ENCODE measurements around the gene ZBTB47. TPM values are rescaled to one million over a fixed set of nuclear protein-coding genes. Genes with fewer than 3 reads are reported as not detected.

ZBTB47 gene
- polyA plus RNA-seq, 1 donor from 2014 or later: 4.8 TPM

DNA sequence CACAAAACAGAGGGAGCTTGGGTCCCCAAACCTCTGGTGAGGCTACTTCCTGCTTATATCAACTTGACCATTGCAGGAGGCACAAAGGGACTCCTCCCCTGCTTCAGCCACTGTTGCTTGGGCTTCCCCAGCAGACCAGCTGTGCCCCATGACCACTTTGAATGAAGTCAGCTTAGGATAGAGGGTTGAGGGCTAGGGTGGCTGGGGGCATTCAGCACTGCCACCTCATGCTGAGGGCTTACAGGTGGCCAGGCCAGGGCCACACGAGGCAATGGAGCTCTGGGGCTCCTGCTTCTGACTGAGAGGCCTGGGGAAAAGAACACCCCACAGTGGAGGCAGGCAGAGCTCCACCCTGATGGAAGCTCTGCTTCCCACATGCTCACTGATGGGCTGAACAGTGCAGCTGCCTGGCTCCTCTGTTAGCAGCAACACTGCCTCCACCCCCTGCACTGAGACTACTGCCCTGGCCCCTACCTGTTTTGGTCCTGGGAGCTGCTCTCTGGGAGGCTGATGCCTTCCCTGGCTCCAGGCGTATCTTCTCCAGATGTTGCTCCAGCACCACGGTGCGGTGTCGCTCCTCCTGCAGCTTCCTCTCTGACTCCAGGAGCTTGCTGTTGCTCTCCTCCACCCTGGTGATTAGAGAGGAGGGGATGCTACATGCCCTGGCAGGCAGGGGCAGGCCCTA is 59.3 kb downstream of the ZBTB47 start:
- H3F3A ChIP-seq (ENCODE audit: insufficient read depth, low read length, poor library complexity, severe bottlenecking): no peaks in the 10 kb centered on the region
- H3K27ac ChIP-seq (ENCODE audit: low read length): no peak overlapping the region
- TF ChIP-seq CTCF (IDR thresholded peaks at IDR 0.05; ENCODE audit: poor library complexity, severe bottlenecking): no peak
- TF ChIP-seq TAF1 (IDR thresholded peaks at IDR 0.05; ENCODE audit: low read depth): no peak
- TF ChIP-seq POLR2AphosphoS5 (IDR thresholded peaks at IDR 0.05): no peak
- no peak for TF ChIP-seq EZH2 (IDR thresholded peaks at IDR 0.05; ENCODE audit: borderline replicate concordance, insufficient read depth, low read length, poor library complexity, severe bottlenecking)
- TF ChIP-seq REST (IDR thresholded peaks at IDR 0.05; ENCODE audit: borderline replicate concordance): no peak
- TF ChIP-seq RAD21 (conservative IDR thresholded peaks at IDR 0.05): no peak
- TF ChIP-seq MXI1 (conservative IDR thresholded peaks at IDR 0.05; ENCODE audit: poor library complexity, severe bottlenecking): no peak
- TF ChIP-seq SMC3 (conservative IDR thresholded peaks at IDR 0.05; ENCODE audit: poor library complexity): no peak
- no peak for TF ChIP-seq EP300 (conservative IDR thresholded peaks at IDR 0.05; ENCODE audit: poor library complexity, severe bottlenecking)

GRCh38 chr3:42713747-42714146 is 60.2 kb downstream of the ZBTB47 start:
- no peak overlapping the region for H3K27ac ChIP-seq (ENCODE audit: low read length)
- no peaks in the 10 kb centered on the region for H3K9me2 ChIP-seq (ENCODE audit: insufficient read depth, low read length)
- no peak overlapping the region for H3K4me3 ChIP-seq (ENCODE audit: low read length)
- H3K36me3 ChIP-seq (ENCODE audit: insufficient read depth, low read length): no peaks in the 10 kb centered on the region
- no peak overlapping the region for H3K4me2 ChIP-seq (ENCODE audit: low read length)
- no peak overlapping the region for H3K9ac ChIP-seq (ENCODE audit: low read length)
- TF ChIP-seq POLR2AphosphoS5 (IDR thresholded peaks at IDR 0.05) (no peak), EP300 (conservative IDR thresholded peaks at IDR 0.05; ENCODE audit: poor library complexity, severe bottlenecking) (no peak), RAD21 (conservative IDR thresholded peaks at IDR 0.05) (no peak), SMC3 (conservative IDR thresholded peaks at IDR 0.05; ENCODE audit: poor library complexity) (no peak)
- H3F3A ChIP-seq (ENCODE audit: insufficient read depth, low read length, poor library complexity, severe bottlenecking): no peaks in the 10 kb centered on the region
- H3K27me3 ChIP-seq (ENCODE audit: insufficient read depth, low read depth, low read length): no peaks in the 10 kb centered on the region
- H2AFZ ChIP-seq (ENCODE audit: low read depth, low read length): no peak overlapping the region
- H3K79me2 ChIP-seq (replicated peaks; ENCODE audit: insufficient read depth, low read length): no peaks in the 10 kb centered on the region
- no peaks in the 10 kb centered on the region for H3K9me3 ChIP-seq (ENCODE audit: low read length)
- no peaks in the 10 kb centered on the region for H4K20me1 ChIP-seq (ENCODE audit: insufficient read depth)

More for the DNA sequence above, 59.3 kb downstream of the ZBTB47 start:
- Histone ChIP-seq H3K9me2 (ENCODE audit: insufficient read depth, low read length) (no peaks in the 10 kb centered on the region), H4K20me1 (ENCODE audit: insufficient read depth) (no peaks in the 10 kb centered on the region), H3K9ac (ENCODE audit: low read length) (no peak overlapping the region), H2AFZ (ENCODE audit: low read depth, low read length) (no peak overlapping the region), H3K4me2 (ENCODE audit: low read length) (no peak overlapping the region), H3K27me3 (ENCODE audit: insufficient read depth, low read depth, low read length) (no peaks in the 10 kb centered on the region), H3K9me3 (ENCODE audit: low read length) (no peaks in the 10 kb centered on the region), H3K79me2 (replicated peaks; ENCODE audit: insufficient read depth, low read length) (no peaks in the 10 kb centered on the region), H3K36me3 (ENCODE audit: insufficient read depth, low read length) (no peaks in the 10 kb centered on the region), H3K4me3 (ENCODE audit: low read length) (no peak overlapping the region)
